Bronchial epithelial cell (primary cell): ENCODE results near the gene TM7SF2. TPM values are rescaled to one million over a fixed set of nuclear protein-coding genes. Genes with fewer than 3 reads are reported as not detected.

Experiments used
- DNase-seq: peaks from one replicate; pipeline ENCODE4 v3.0.0-alpha.2; 2010; ENCODE audit warnings: low read depth
- FAIRE-seq: peaks from 2 replicates; lab custom pipeline; 2011; peaks lifted over from hg19 to GRCh38; lab: Jason Lieb, UNC
- H3K27me3 ChIP-seq: 2 replicates; pipeline ENCODE4 v1.5.1; 2011; ENCODE audit warnings: low read length; ENCODE audit not compliant: control insufficient read depth, insufficient read depth
- H3K36me3 ChIP-seq: 2 replicates; pipeline ENCODE4 v1.5.1; 2011; ENCODE audit warnings: low read length; ENCODE audit not compliant: control insufficient read depth, insufficient read depth
- H3K4me3 ChIP-seq: 2 replicates; pipeline ENCODE4 v1.5.1; 2011; ENCODE audit warnings: mild to moderate bottlenecking, low read depth, low read length, control low read depth
- total RNA-seq: library from RNA; depleted of rRNA; stranded (reverse); fragments of >200 nt; gene quantifications from 2 replicates; pipeline ENCODE4 v1.2.1, GENCODE V29; 2014
- TF ChIP-seq, protein P1 (sequence below): IDR thresholded peaks from 2 replicates; pipeline ENCODE4 v1.5.1; 2011; ENCODE audit warnings: mild to moderate bottlenecking, moderate library complexity, low read length, control low read depth, inconsistent platforms; ENCODE audit not compliant: insufficient read depth, severe bottlenecking

Gene TM7SF2
- total RNA-seq, 1 donor from 2014 or later, result 15.0 TPM

- FAIRE-seq, result no peak
- H3K27me3 ChIP-seq, result no peaks in the 10 kb centered on the region
Measured at GRCh38 chr11:65132238-65132987, 20.7 kb downstream of the TM7SF2 start.

GRCh38 chr11:65132988-65133700, 21.5 kb downstream of the TM7SF2 start:
- TF ChIP-seq, protein P1, sequence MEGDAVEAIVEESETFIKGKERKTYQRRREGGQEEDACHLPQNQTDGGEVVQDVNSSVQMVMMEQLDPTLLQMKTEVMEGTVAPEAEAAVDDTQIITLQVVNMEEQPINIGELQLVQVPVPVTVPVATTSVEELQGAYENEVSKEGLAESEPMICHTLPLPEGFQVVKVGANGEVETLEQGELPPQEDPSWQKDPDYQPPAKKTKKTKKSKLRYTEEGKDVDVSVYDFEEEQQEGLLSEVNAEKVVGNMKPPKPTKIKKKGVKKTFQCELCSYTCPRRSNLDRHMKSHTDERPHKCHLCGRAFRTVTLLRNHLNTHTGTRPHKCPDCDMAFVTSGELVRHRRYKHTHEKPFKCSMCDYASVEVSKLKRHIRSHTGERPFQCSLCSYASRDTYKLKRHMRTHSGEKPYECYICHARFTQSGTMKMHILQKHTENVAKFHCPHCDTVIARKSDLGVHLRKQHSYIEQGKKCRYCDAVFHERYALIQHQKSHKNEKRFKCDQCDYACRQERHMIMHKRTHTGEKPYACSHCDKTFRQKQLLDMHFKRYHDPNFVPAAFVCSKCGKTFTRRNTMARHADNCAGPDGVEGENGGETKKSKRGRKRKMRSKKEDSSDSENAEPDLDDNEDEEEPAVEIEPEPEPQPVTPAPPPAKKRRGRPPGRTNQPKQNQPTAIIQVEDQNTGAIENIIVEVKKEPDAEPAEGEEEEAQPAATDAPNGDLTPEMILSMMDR, result no peak
- peaks cover 37% of the 10 kb centered on the region for H3K36me3 ChIP-seq
- peak; percentile 62 for DNase-seq
- peak overlapping the region; percentile 83 for H3K4me3 ChIP-seq
- H3K27me3 ChIP-seq, result no peaks in the 10 kb centered on the region
- no peak for FAIRE-seq

More at GRCh38 chr11:65132238-65132987, 20.7 kb downstream of the TM7SF2 start:
- DNase-seq, result no peak
- Histone ChIP-seq H3K4me3 (no peak overlapping the region), H3K36me3 (peaks cover 40% of the 10 kb centered on the region)
- TF ChIP-seq, protein P1, result no peak

DNA sequence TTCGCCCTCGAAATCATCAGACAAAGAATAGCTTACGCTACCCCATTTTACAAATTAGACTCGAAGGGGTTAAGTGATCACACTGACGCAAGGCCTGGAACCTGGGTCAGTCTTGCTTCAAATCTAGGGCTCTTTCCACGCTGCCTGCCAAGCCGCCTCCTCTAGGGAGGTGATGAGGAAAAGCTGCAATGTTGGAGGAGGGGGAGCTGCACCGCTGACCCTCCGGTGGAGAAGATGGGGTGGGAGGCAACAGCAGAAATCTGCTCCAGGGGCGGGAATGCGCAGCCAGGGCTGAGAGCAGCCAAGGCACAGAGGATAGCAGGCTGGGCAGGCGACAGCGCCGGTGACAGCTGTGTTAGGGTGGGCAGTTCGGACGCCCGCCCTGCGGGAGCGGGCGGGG, 22.1 kb downstream of the TM7SF2 start:
- H3K36me3 ChIP-seq, result peaks cover 32% of the 10 kb centered on the region
- no peaks in the 10 kb centered on the region for H3K27me3 ChIP-seq
- TF ChIP-seq, protein P1, result no peak
- DNase-seq (no peak), FAIRE-seq (no peak)
- H3K4me3 ChIP-seq, result peak overlapping the region; percentile 83

GRCh38 chr11:65134240-65134951, 22.7 kb downstream of the TM7SF2 start, which contains the start of gene SYVN1:
Gene SYVN1 (minus strand): TSS chr11:65134519. CDS start chr11:65133601, 918 bp downstream.
- H3K27me3 ChIP-seq, result no peaks in the 10 kb centered on the region
- TF ChIP-seq, protein P1, result no peak
- DNase-seq, result peak; percentile 71
- peak within 1 kb of the TSS; percentile 83 for H3K4me3 ChIP-seq
- no peak for FAIRE-seq
- peaks cover 30% of the 10 kb centered on the region for H3K36me3 ChIP-seq

- peaks cover 24% of the 10 kb centered on the region for H3K36me3 ChIP-seq
- peak overlapping the region; percentile 83 for H3K4me3 ChIP-seq
- TF ChIP-seq, protein P1, result no peak
- FAIRE-seq, result peak; percentile 90
- no peaks in the 10 kb centered on the region for H3K27me3 ChIP-seq
- peak; percentile 96 for DNase-seq
Measured at GRCh38 chr11:65134952-65135632, 23.4 kb downstream of the TM7SF2 start.
